Loucy (cell line): ENCODE data around the gene MTNR1A.

Source experiments
- H2AFZ ChIP-seq: fragments of 200-600 bp; sonication (generic); 2 replicates; pipeline ENCODE4 v1.6.0; 2016; ENCODE audit warnings: antibody characterized with exemption, mild to moderate bottlenecking, low read length, moderate library complexity
- H3F3A ChIP-seq: fragments of 200-600 bp; 2 replicates; pipeline ENCODE4 v1.6.0; 2016; ENCODE audit warnings: antibody characterized with exemption, low read depth, mild to moderate bottlenecking
- H3K27me3 ChIP-seq: fragments of 200-600 bp; sonication (generic); 2 replicates; pipeline ENCODE4 v1.6.1; 2014; ENCODE audit warnings: low read length, mild to moderate bottlenecking; ENCODE audit not compliant: insufficient read depth, poor library complexity, severe bottlenecking
- H3K36me3 ChIP-seq: fragments of 200-600 bp; sonication (generic); 2 replicates; pipeline ENCODE4 v1.6.1; 2016; ENCODE audit warnings: low read length; ENCODE audit not compliant: insufficient read depth
- H3K4me1 ChIP-seq: fragments of 200-600 bp; sonication (generic); 2 replicates; pipeline ENCODE4 v1.5.1; 2014; ENCODE audit warnings: low read length, mild to moderate bottlenecking; ENCODE audit not compliant: insufficient read depth, poor library complexity, severe bottlenecking
- H3K4me2 ChIP-seq: fragments of 200-600 bp; sonication (generic); 2 replicates; pipeline ENCODE4 v1.6.0; 2014; ENCODE audit warnings: antibody characterized with exemption, low read length, low read depth, mild to moderate bottlenecking; ENCODE audit not compliant: poor library complexity, severe bottlenecking
- H3K4me3 ChIP-seq: fragments of 200-600 bp; sonication (generic); 2 replicates; pipeline ENCODE4 v1.5.1; 2014; ENCODE audit warnings: low read length, mild to moderate bottlenecking, mixed read lengths; ENCODE audit not compliant: poor library complexity, severe bottlenecking
- H3K79me2 ChIP-seq: fragments of 200-600 bp; sonication (generic); 2 replicates; pipeline ENCODE4 v1.6.1; 2014; ENCODE audit warnings: low read length; ENCODE audit not compliant: insufficient read depth
- H3K9ac ChIP-seq: fragments of 200-600 bp; sonication (generic); 2 replicates; pipeline ENCODE4 v1.6.0; 2014; ENCODE audit warnings: mild to moderate bottlenecking, low read depth, low read length, moderate library complexity; ENCODE audit not compliant: poor library complexity, severe bottlenecking
- H3K9me2 ChIP-seq: fragments of 200-600 bp; sonication (generic); replicated peaks from 2 replicates; pipeline ENCODE4 v1.6.1; 2016; ENCODE audit warnings: low read depth, low read length, mixed read lengths
- H3K9me3 ChIP-seq: fragments of 200-600 bp; sonication (generic); 2 replicates; pipeline ENCODE4 v1.6.1; 2014; ENCODE audit warnings: mild to moderate bottlenecking, antibody characterized with exemption, low read length, low read depth; ENCODE audit not compliant: insufficient read depth
- H4K20me1 ChIP-seq: fragments of 200-600 bp; sonication (generic); 2 replicates; pipeline ENCODE4 v1.6.0; 2014; ENCODE audit warnings: antibody characterized with exemption, low read length, mild to moderate bottlenecking; ENCODE audit not compliant: insufficient read depth, poor library complexity, severe bottlenecking
- EZH2phosphoT487 ChIP-seq: fragments of 200-600 bp; IDR thresholded peaks from 2 replicates; pipeline ENCODE4 v1.6.1; 2018; ENCODE audit warnings: antibody characterized with exemption, mild to moderate bottlenecking, moderate library complexity, borderline replicate concordance
- TF ChIP-seq, protein P1 (sequence below): fragments of 200-600 bp; sonication (generic); conservative IDR thresholded peaks from 2 replicates; pipeline ENCODE4 v1.5.1; 2014; ENCODE audit warnings: mild to moderate bottlenecking, antibody characterized with exemption, low read length

Gene MTNR1A

DNA sequence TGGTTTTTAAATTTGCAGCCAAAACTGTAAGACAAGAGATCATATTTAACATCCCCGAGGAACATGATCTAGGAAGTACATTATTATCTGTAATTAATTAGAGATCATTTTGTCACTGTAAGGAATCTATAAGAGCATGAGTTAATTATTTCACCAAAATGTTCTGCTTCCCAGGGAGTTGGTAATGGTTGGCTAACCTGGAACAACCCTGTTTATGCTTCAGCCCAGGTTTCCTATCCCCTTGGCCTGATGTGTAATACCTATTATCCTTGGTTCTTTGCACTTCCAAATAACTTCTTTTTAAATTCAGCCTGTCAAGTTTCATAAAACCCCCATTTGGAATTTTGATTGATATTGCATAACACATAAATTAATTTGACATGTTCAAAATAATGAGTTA lies 6.4 kb upstream of the MTNR1A start:
- Histone ChIP-seq H3K36me3 (no peaks in the 10 kb centered on the region), H3F3A (no peaks in the 10 kb centered on the region), H3K4me1 (no peaks in the 10 kb centered on the region), H3K9me3 (no peaks in the 10 kb centered on the region), H3K27me3 (no peaks in the 10 kb centered on the region), H3K4me3 (no peak overlapping the region), H4K20me1 (no peaks in the 10 kb centered on the region), H2AFZ (no peak overlapping the region), H3K9me2 (no peaks in the 10 kb centered on the region), H3K79me2 (no peaks in the 10 kb centered on the region), H3K9ac (no peak overlapping the region), H3K4me2 (no peak overlapping the region)
- no peak for TF ChIP-seq EZH2phosphoT487
- TF ChIP-seq, protein P1, sequence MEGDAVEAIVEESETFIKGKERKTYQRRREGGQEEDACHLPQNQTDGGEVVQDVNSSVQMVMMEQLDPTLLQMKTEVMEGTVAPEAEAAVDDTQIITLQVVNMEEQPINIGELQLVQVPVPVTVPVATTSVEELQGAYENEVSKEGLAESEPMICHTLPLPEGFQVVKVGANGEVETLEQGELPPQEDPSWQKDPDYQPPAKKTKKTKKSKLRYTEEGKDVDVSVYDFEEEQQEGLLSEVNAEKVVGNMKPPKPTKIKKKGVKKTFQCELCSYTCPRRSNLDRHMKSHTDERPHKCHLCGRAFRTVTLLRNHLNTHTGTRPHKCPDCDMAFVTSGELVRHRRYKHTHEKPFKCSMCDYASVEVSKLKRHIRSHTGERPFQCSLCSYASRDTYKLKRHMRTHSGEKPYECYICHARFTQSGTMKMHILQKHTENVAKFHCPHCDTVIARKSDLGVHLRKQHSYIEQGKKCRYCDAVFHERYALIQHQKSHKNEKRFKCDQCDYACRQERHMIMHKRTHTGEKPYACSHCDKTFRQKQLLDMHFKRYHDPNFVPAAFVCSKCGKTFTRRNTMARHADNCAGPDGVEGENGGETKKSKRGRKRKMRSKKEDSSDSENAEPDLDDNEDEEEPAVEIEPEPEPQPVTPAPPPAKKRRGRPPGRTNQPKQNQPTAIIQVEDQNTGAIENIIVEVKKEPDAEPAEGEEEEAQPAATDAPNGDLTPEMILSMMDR = no peak

DNA sequence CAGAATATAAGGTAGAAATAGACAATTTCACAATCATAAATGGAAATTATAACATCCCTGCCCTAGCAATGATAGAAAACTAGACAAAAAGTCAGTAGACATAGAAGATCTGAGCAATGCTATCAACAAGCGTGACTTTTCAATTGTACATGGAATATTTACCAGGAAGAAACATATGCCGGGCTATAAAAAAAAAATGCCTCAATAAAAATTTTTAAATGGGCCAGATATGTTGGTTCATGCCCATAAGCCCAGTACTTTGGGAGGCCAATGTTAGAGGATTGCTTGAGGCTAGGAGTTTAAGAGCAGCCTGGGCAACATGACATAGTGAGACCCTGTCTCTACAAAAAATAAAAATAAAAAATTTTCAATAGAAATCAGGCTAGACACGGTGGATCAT lies 5.3 kb upstream of the MTNR1A start:
- no peaks in the 10 kb centered on the region for H4K20me1 ChIP-seq
- no peak overlapping the region for H3K4me2 ChIP-seq
- H3K9ac ChIP-seq = no peak overlapping the region
- no peaks in the 10 kb centered on the region for H3K9me3 ChIP-seq
- H3F3A ChIP-seq = no peaks in the 10 kb centered on the region
- no peaks in the 10 kb centered on the region for H3K4me1 ChIP-seq
- H3K79me2 ChIP-seq = no peaks in the 10 kb centered on the region
- no peak overlapping the region for H3K4me3 ChIP-seq
- TF ChIP-seq, protein P1 = no peak
- TF ChIP-seq EZH2phosphoT487 = no peak
- no peaks in the 10 kb centered on the region for H3K27me3 ChIP-seq
- H3K9me2 ChIP-seq = no peaks in the 10 kb centered on the region
- H2AFZ ChIP-seq = no peak overlapping the region
- H3K36me3 ChIP-seq = no peaks in the 10 kb centered on the region

DNA sequence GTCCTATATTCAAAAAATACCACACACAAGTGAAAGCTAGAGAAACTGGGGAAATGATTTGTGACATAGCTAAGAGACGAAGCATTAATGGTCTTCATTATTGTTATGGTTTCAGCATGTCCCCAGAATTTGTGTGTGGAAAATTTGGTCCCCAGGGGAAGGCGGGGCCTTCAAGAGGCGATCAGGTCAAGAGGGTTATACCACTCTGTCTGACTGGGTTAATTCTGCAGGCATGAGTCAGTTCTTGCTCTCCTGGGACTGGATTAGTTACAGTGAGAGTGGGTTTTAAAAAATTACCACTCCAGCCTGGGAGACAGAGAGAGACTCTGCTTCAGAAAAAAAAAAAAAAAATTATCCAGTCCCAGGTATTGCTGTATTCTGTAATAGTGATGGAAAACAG lies 2.1 kb upstream of the MTNR1A start:
- Histone ChIP-seq H3K27me3 (no peaks in the 10 kb centered on the region), H3K9me3 (no peaks in the 10 kb centered on the region), H3K9ac (no peak overlapping the region), H3K9me2 (no peaks in the 10 kb centered on the region), H3K79me2 (no peaks in the 10 kb centered on the region), H2AFZ (no peak overlapping the region), H3K4me1 (no peaks in the 10 kb centered on the region), H3K36me3 (no peaks in the 10 kb centered on the region), H4K20me1 (no peaks in the 10 kb centered on the region), H3K4me3 (no peak overlapping the region), H3K4me2 (no peak overlapping the region), H3F3A (no peaks in the 10 kb centered on the region)
- TF ChIP-seq EZH2phosphoT487 = no peak
- TF ChIP-seq, protein P1 = no peak
